CD4-positive, alpha-beta T cell (primary cell): ENCODE results near the gene LRRK1. TPM values are rescaled to one million over a fixed set of nuclear protein-coding genes. Genes with fewer than 3 reads are reported as not detected.

Experiments used
- ATAC-seq: fragments of 200-7000 bp; cut with Tn5 transposase; one replicate; pipeline ENCODE4 v1.10.0; 2022; ENCODE audit warnings: mild to moderate bottlenecking; ENCODE audit not compliant: poor library complexity
- CTCF ChIA-PET: fragments of 350-600 bp; sonication (Branson Sonifier 250); formaldehyde crosslinking; loops from one replicate; lab custom pipeline; 2021; ENCODE audit warnings: antibody characterized with exemption, inconsistent platforms; lab: Charles Lee
- POLR2A ChIA-PET: fragments of 350-600 bp; sonication (Branson Sonifier 250); formaldehyde crosslinking; loops from one replicate; lab custom pipeline; 2021; ENCODE audit warnings: antibody characterized with exemption, inconsistent platforms; lab: Charles Lee
- DNase-seq, 14 experiments: peaks; one replicate each; pipeline ENCODE4 v3.0.0-alpha.2; 2013 to 2020; ENCODE audit warnings: mixed read lengths in 2 of 14
- H3K27ac ChIP-seq, 2 donors: one replicate each; pipeline versions ENCODE4 v1.5.1 to v1.7.0; 2013; ENCODE audit warnings: low read length in 2 of 2, low read depth in 1 of 2, mild to moderate bottlenecking in 1 of 2
- H3K27me3 ChIP-seq, 2 experiments: 1 replicate in 1 of 2; 2 replicates in 1 of 2; pipeline versions ENCODE4 v1.6.1 to v1.7.0; 2013; ENCODE audit warnings: low read length in 2 of 2, control low read depth in 1 of 2, mild to moderate bottlenecking in 1 of 2, moderate library complexity in 1 of 2; ENCODE audit not compliant: insufficient read depth in 2 of 2, control insufficient read depth in 1 of 2
- H3K36me3 ChIP-seq: one replicate; pipeline ENCODE4 v1.6.1; 2013; ENCODE audit warnings: low read length, control low read depth; ENCODE audit not compliant: insufficient read depth
- H3K4me1 ChIP-seq: one replicate; pipeline ENCODE4 v1.6.1; 2013; ENCODE audit warnings: low read length, control low read depth; ENCODE audit not compliant: insufficient read depth
- H3K4me3 ChIP-seq: one replicate; pipeline ENCODE4 v1.5.1; 2013; ENCODE audit warnings: mild to moderate bottlenecking, low read length, moderate library complexity
- H3K9me3 ChIP-seq, 2 experiments: 1 replicate in 1 of 2; 2 replicates in 1 of 2; pipeline versions ENCODE4 v1.6.1 to v1.7.0; 2013; ENCODE audit warnings: low read length in 2 of 2, mild to moderate bottlenecking in 2 of 2, control low read depth in 1 of 2, moderate library complexity in 1 of 2; ENCODE audit not compliant: control insufficient read depth in 1 of 2, insufficient read depth in 1 of 2
- H3K27ac Mint-ChIP-seq: one replicate; pipeline ENCODE4 v1.8.0; 2020; ENCODE audit warnings: mixed read lengths
- H3K27me3 Mint-ChIP-seq: one replicate; pipeline ENCODE4 v1.8.0; 2021; ENCODE audit warnings: mixed read lengths
- H3K36me3 Mint-ChIP-seq: one replicate; pipeline ENCODE4 v1.8.0; 2021; ENCODE audit warnings: low read depth, mixed read lengths
- H3K4me1 Mint-ChIP-seq: one replicate; pipeline ENCODE4 v1.8.0; 2021; ENCODE audit warnings: low read depth, mixed read lengths
- H3K4me3 Mint-ChIP-seq: one replicate; pipeline ENCODE4 v1.8.0; 2020; ENCODE audit warnings: mild to moderate bottlenecking, mixed read lengths
- H3K9me3 Mint-ChIP-seq: one replicate; pipeline ENCODE4 v1.8.0; 2020; ENCODE audit warnings: mixed read lengths
- intact Hi-C, 2 experiments: fragments of 100-400 bp; cut with DNase I in 1 of 2; cut with micrococcal nuclease in 1 of 2; formaldehyde crosslinking; loops; one replicate each; pipeline versions ENCODE4 v1.15.1 to v1.9.0; 2023 to 2025; cut with DNase I, micrococcal nuclease
- total RNA-seq, 174 experiments: library from RNA in 2 of 174; stranded (reverse) in 2 of 174; gene quantifications; one replicate each; pipeline ENCODE4 v1.2.3 and lab custom pipeline; 2021 to 2026
- TF ChIP-seq, protein P1 (sequence below): fragments of 200-600 bp; IDR thresholded peaks from one replicate; pipeline ENCODE4 v1.8.0; 2022; ENCODE audit warnings: antibody characterized with exemption, mild to moderate bottlenecking

Gene LRRK1
- total RNA-seq, 2 experiments from 2014 or later = 0.60 to 0.73 TPM

- Mint-ChIP-seq H3K9me3 (no peaks in the 10 kb centered on the region), H3K4me3 (no peak overlapping the region), H3K27me3 (no peaks in the 10 kb centered on the region), H3K36me3 (no peaks in the 10 kb centered on the region), H3K4me1 (no peaks in the 10 kb centered on the region), H3K27ac (no peak overlapping the region)
- DNase-seq (peak; percentile 48 to 78 (median 57)), ATAC-seq (no peak)
- CTCF ChIA-PET = interaction anchor here (0.8 to 1.4 kb wide), 4 partner anchors 8 to 245 kb away, joined by 3 to 6 read pairs (median 3); no protein-coding TSS in a partner anchor
- H3K36me3 ChIP-seq = no peaks in the 10 kb centered on the region
- H3K27ac ChIP-seq = no peak overlapping the region
- H3K4me3 ChIP-seq = no peak overlapping the region
- POLR2A ChIA-PET = no interaction called here
- H3K9me3 ChIP-seq = no peaks in the 10 kb centered on the region
- H3K27me3 ChIP-seq = no peaks in the 10 kb centered on the region
- H3K4me1 ChIP-seq = no peaks in the 10 kb centered on the region
- intact Hi-C loops = loop anchor here (1.0 to 5.0 kb wide), 2 partner anchors 243 to 627 kb away; no protein-coding TSS in a partner anchor
- TF ChIP-seq, protein P1, sequence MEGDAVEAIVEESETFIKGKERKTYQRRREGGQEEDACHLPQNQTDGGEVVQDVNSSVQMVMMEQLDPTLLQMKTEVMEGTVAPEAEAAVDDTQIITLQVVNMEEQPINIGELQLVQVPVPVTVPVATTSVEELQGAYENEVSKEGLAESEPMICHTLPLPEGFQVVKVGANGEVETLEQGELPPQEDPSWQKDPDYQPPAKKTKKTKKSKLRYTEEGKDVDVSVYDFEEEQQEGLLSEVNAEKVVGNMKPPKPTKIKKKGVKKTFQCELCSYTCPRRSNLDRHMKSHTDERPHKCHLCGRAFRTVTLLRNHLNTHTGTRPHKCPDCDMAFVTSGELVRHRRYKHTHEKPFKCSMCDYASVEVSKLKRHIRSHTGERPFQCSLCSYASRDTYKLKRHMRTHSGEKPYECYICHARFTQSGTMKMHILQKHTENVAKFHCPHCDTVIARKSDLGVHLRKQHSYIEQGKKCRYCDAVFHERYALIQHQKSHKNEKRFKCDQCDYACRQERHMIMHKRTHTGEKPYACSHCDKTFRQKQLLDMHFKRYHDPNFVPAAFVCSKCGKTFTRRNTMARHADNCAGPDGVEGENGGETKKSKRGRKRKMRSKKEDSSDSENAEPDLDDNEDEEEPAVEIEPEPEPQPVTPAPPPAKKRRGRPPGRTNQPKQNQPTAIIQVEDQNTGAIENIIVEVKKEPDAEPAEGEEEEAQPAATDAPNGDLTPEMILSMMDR = peak; percentile 75
Measured at GRCh38 chr15:101014921-101015841, 96.0 kb downstream of the LRRK1 start.

DNA sequence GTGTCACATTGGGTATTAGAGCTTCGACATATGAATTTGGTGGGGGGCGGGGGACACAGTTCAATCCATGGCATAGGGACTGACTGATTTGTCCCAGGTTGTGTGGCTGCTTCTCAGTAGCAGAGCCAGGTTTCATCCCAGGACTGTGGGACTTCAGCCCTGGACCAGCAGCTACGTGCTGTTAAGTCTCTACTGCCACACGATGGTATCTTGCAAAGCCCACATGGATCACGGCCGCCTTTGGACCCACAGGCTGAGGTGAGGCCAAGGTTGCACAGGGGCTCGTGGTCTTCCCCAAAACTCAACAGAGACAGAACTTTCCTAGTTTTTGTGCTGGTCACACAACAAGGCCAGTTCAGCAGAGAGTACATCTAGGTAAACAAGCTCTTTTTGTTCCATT, 97.4 kb downstream of the LRRK1 start:
- H3K4me3 Mint-ChIP-seq = no peak overlapping the region
- no peak overlapping the region for H3K27ac Mint-ChIP-seq
- no peak overlapping the region for H3K4me3 ChIP-seq
- TF ChIP-seq, protein P1 = no peak
- H3K4me1 ChIP-seq = no peaks in the 10 kb centered on the region
- DNase-seq (no peak), ATAC-seq (no peak)
- H3K27ac ChIP-seq = no peak overlapping the region
- H3K4me1 Mint-ChIP-seq = no peaks in the 10 kb centered on the region
- no peaks in the 10 kb centered on the region for H3K9me3 Mint-ChIP-seq
- CTCF ChIA-PET = interaction anchor here (1.4 kb wide), 2 partner anchors 8 to 242 kb away, joined by 6 to 7 read pairs; no protein-coding TSS in a partner anchor
- no peaks in the 10 kb centered on the region for H3K27me3 ChIP-seq
- POLR2A ChIA-PET = no interaction called here
- H3K36me3 Mint-ChIP-seq = no peaks in the 10 kb centered on the region
- no peaks in the 10 kb centered on the region for H3K9me3 ChIP-seq
- intact Hi-C loops = loop anchor here in 1 of 2 experiments (5.0 kb wide), 1 partner anchor 626 kb away; no protein-coding TSS in a partner anchor
- no peaks in the 10 kb centered on the region for H3K36me3 ChIP-seq
- no peaks in the 10 kb centered on the region for H3K27me3 Mint-ChIP-seq

- Mint-ChIP-seq H3K27ac (no peak overlapping the region), H3K27me3 (no peaks in the 10 kb centered on the region), H3K36me3 (no peaks in the 10 kb centered on the region), H3K4me1 (no peaks in the 10 kb centered on the region), H3K4me3 (no peak overlapping the region), H3K9me3 (no peaks in the 10 kb centered on the region)
- ATAC-seq (no peak), DNase-seq (no peak)
- CTCF ChIA-PET = interaction anchor here (1.4 kb wide), 1 partner anchor 9 kb away, joined by 7 read pairs; no protein-coding TSS in a partner anchor
- Histone ChIP-seq H3K36me3 (no peaks in the 10 kb centered on the region), H3K27me3 (no peaks in the 10 kb centered on the region), H3K4me3 (no peak overlapping the region), H3K27ac (no peak overlapping the region), H3K4me1 (no peaks in the 10 kb centered on the region), H3K9me3 (no peaks in the 10 kb centered on the region)
- intact Hi-C loops = loop anchor here in 1 of 2 experiments (5.0 kb wide), 1 partner anchor 625 kb away; no protein-coding TSS in a partner anchor
- TF ChIP-seq, protein P1 = no peak
- POLR2A ChIA-PET = no interaction called here
Measured at GRCh38 chr15:101017093-101017754, 98.1 kb downstream of the LRRK1 start.
